HL-60 (cell line): Measurements from ENCODE around the gene SZT2.

Experiments used
- DNase-seq, 2 experiments: peaks; one replicate each; pipeline ENCODE4 v3.0.0-alpha.2; 2010 to 2020; ENCODE audit warnings: low read depth in 1 of 2, low spot score in 1 of 2
- H3K27ac ChIP-seq: fragments of 250-450 bp; sonication (Bioruptor Pico); replicated peaks from 2 replicates; pipeline ENCODE4 v1.5.1; 2020; ENCODE audit warnings: mild to moderate bottlenecking, moderate library complexity
- H3K27me3 ChIP-seq: fragments of 250-450 bp; sonication (Bioruptor Pico); 2 replicates; pipeline ENCODE4 v1.5.1; 2021; ENCODE audit warnings: mild to moderate bottlenecking, moderate library complexity; ENCODE audit not compliant: insufficient read depth, poor library complexity, severe bottlenecking
- H3K4me3 ChIP-seq: replicated peaks from 2 replicates; pipeline ENCODE4 v1.5.1; 2011; ENCODE audit warnings: mild to moderate bottlenecking, control low read depth, low read length; ENCODE audit not compliant: insufficient read depth
- GABPA ChIP-seq: IDR thresholded peaks from 2 replicates; pipeline ENCODE4 v1.6.1; 2012; ENCODE audit warnings: low read depth
- POLR2AphosphoS5 ChIP-seq: IDR thresholded peaks from 2 replicates; pipeline ENCODE4 v1.6.1; 2012; ENCODE audit warnings: low read depth
- REST ChIP-seq: IDR thresholded peaks from 2 replicates; pipeline ENCODE4 v1.6.1; 2012; ENCODE audit warnings: low read depth; ENCODE audit not compliant: insufficient replicate concordance
- SPI1 ChIP-seq: IDR thresholded peaks from 2 replicates; pipeline ENCODE4 v1.6.1; 2012; ENCODE audit warnings: low read depth, mild to moderate bottlenecking, borderline replicate concordance
- TF ChIP-seq, protein P1 (sequence below): IDR thresholded peaks from one replicate; pipeline ENCODE4 v1.5.1; 2011; ENCODE audit warnings: low read length, control low read depth, inconsistent platforms; ENCODE audit not compliant: insufficient read depth

The SZT2 gene

GRCh38 chr1:43451701-43452532, 62.2 kb downstream of the SZT2 start:
- TF ChIP-seq SPI1 (no peak), REST (no peak), GABPA (no peak), POLR2AphosphoS5 (no peak)
- TF ChIP-seq, protein P1, sequence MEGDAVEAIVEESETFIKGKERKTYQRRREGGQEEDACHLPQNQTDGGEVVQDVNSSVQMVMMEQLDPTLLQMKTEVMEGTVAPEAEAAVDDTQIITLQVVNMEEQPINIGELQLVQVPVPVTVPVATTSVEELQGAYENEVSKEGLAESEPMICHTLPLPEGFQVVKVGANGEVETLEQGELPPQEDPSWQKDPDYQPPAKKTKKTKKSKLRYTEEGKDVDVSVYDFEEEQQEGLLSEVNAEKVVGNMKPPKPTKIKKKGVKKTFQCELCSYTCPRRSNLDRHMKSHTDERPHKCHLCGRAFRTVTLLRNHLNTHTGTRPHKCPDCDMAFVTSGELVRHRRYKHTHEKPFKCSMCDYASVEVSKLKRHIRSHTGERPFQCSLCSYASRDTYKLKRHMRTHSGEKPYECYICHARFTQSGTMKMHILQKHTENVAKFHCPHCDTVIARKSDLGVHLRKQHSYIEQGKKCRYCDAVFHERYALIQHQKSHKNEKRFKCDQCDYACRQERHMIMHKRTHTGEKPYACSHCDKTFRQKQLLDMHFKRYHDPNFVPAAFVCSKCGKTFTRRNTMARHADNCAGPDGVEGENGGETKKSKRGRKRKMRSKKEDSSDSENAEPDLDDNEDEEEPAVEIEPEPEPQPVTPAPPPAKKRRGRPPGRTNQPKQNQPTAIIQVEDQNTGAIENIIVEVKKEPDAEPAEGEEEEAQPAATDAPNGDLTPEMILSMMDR, result no peak
- Histone ChIP-seq H3K4me3 (no peak overlapping the region), H3K27me3 (no peaks in the 10 kb centered on the region), H3K27ac (no peak overlapping the region)
- DNase-seq, result no peak

DNA sequence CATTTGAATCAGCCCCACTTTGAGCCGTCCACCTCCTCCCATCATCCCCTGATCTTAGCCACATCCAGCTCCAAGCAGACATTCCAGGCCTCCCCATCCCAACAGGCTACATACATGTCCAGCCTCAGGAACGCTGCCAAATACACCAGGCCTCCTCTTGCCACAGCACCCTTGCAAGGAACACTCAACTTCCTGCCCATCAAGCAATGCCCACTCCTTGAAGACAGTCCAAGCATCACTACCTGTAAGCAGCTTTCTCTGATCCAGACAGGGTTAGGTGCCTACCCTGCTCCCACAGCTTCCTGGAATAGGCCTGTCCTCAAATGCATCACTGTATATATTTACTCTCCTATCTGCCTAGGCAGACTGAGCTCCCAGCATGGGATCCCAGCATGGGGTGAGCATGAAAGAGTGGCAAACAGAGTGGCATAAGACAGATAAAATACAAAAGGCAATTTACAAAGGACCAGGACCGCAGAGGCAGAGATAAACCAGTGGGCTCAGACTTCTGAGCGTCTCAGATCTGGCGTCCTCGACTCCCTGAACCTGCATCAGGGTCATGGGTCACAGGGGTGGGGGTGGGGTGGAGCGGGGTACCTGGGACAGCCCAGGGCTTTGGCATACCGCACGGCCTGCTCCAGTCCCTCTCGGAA, 63.2 kb downstream of the SZT2 start:
- TF ChIP-seq REST (no peak), GABPA (no peak), POLR2AphosphoS5 (no peak), SPI1 (no peak)
- TF ChIP-seq, protein P1, result no peak
- peak in 1 of 2 experiments; percentile 3 for DNase-seq
- Histone ChIP-seq H3K4me3 (no peak overlapping the region), H3K27me3 (no peaks in the 10 kb centered on the region), H3K27ac (no peak overlapping the region)

- Histone ChIP-seq H3K4me3 (peak within 1 kb of the TSS; percentile 25), H3K27ac (peak within 1 kb of the TSS; percentile 60), H3K27me3 (no peaks in the 10 kb centered on the region)
- TF ChIP-seq, protein P1, result no peak
- peak; percentile 85 for TF ChIP-seq POLR2AphosphoS5
- no peak for TF ChIP-seq GABPA
- TF ChIP-seq SPI1, result peak; percentile 20; the same call in 1 of the 2 replicates
- peak; percentile 14 for TF ChIP-seq REST
- DNase-seq, result peak; percentile 59 to 89
Observed at GRCh38 chr1:43453442-43454269, 64.0 kb downstream of the SZT2 start, which contains the start of gene HYI. TSS of gene HYI (minus strand) at chr1:43453931. CDS start at chr1:43453793, 138 bp downstream.
